ENCODE results near the gene CRTC2.

Gene CRTC2

GRCh38 chr1:153921803-153922075 is 36.7 kb downstream of the CRTC2 start (continued):
- no peak for TF ChIP-seq CSRNP3 (CRISPR knock-in tag; IDR thresholded peaks at IDR 0.05)

- ATAC-seq: no peak
- TF ChIP-seq ZC3H10 (CRISPR knock-in tag; IDR thresholded peaks at IDR 0.05) (peak; percentile 2; the same call in 1 of the 2 replicates), TOX (CRISPR knock-in tag; IDR thresholded peaks at IDR 0.05; ENCODE audit: borderline replicate concordance) (no peak)
These were observed 37.2 kb downstream of the CRTC2 start for GRCh38 chr1:153921080-153921802.

GRCh38 chr1:153919876-153920852 is 38.2 kb downstream of the CRTC2 start:
- TF ChIP-seq ZC3H10 (CRISPR knock-in tag; IDR thresholded peaks at IDR 0.05) (no peak), BACH2 (CRISPR knock-in tag; IDR thresholded peaks at IDR 0.05; ENCODE audit: borderline replicate concordance) (no peak), ZNF565 (CRISPR knock-in tag; conservative IDR thresholded peaks at IDR 0.05; ENCODE audit: low read depth) (no peak), ARNTL (CRISPR knock-in tag; IDR thresholded peaks at IDR 0.05; ENCODE audit: borderline replicate concordance, low read depth) (no peak), TSHZ2 (CRISPR knock-in tag; IDR thresholded peaks at IDR 0.05) (no peak), PPARA (CRISPR knock-in tag; IDR thresholded peaks at IDR 0.05; ENCODE audit: borderline replicate concordance) (no peak), SNAI2 (CRISPR knock-in tag; IDR thresholded peaks at IDR 0.05) (no peak), CREB5 (CRISPR knock-in tag; IDR thresholded peaks at IDR 0.05; ENCODE audit: low read depth) (no peak), CSDC2 (CRISPR knock-in tag; IDR thresholded peaks at IDR 0.05) (no peak), RARB (CRISPR knock-in tag; IDR thresholded peaks at IDR 0.05) (no peak), ZNF70 (CRISPR knock-in tag; IDR thresholded peaks at IDR 0.05) (no peak), TCF4 (CRISPR knock-in tag; IDR thresholded peaks at IDR 0.05; ENCODE audit: borderline replicate concordance) (no peak), POU6F1 (CRISPR knock-in tag; IDR thresholded peaks at IDR 0.05; ENCODE audit: borderline replicate concordance, low read depth) (no peak), TOX (CRISPR knock-in tag; IDR thresholded peaks at IDR 0.05; ENCODE audit: borderline replicate concordance) (no peak), ESRRG (CRISPR knock-in tag; IDR thresholded peaks at IDR 0.05) (no peak), OSR1 (CRISPR knock-in tag; IDR thresholded peaks at IDR 0.05) (no peak), CSRNP3 (CRISPR knock-in tag; IDR thresholded peaks at IDR 0.05) (no peak), ZFP3 (CRISPR knock-in tag; IDR thresholded peaks at IDR 0.05) (no peak)
- no peak for ATAC-seq
